LHCN-M2 (cell line): ENCODE data around the gene TNPO2. TPM values are rescaled to one million over a fixed set of nuclear protein-coding genes. Genes with fewer than 3 reads are reported as not detected.

Source experiments
- total RNA-seq: library from RNA; depleted of rRNA; stranded (reverse); fragments of >200 nt; gene quantifications from 2 replicates; pipeline ENCODE4 v1.2.3, GENCODE V29; 2014; rRNA removed

The TNPO2 gene
- total RNA-seq, 1 experiment from 2014 or later, result 56.0 TPM

Other genes with a start within 250 kb of the TNPO2 start
- 2.2 and 3.2 TPM in 2 replicates for gene ZNF709, start 239.1 kb downstream of the TNPO2 start, total RNA-seq
- gene ZNF564, start 172.4 kb downstream of the TNPO2 start, total RNA-seq, result 5.5 and 6.0 TPM in 2 replicates
- gene ZNF490, start 113.1 kb downstream of the TNPO2 start, total RNA-seq, result 6.4 and 10.3 TPM in 2 replicates
- 8.4 and 11.5 TPM in 2 replicates for gene ZNF791, start 113.0 kb downstream of the TNPO2 start, total RNA-seq
- 48.1 and 73.8 TPM in 2 replicates for gene MAN2B1, start 57.2 kb downstream of the TNPO2 start, total RNA-seq
- gene WDR83, start 57.1 kb downstream of the TNPO2 start, total RNA-seq, result 9.1 and 10.0 TPM in 2 replicates
- 106 and 109 TPM in 2 replicates for gene DHPS, start 42.1 kb downstream of the TNPO2 start, total RNA-seq
- not detected in 2 replicates for gene GNG14, start 35.9 kb downstream of the TNPO2 start, total RNA-seq
- 8.1 and 8.7 TPM in 2 replicates for gene FBXW9, start 27.3 kb downstream of the TNPO2 start, total RNA-seq
- gene TRIR, start 10.8 kb upstream of the TNPO2 start, total RNA-seq, result 372 and 446 TPM in 2 replicates
- gene GET3, start 13.6 kb upstream of the TNPO2 start, total RNA-seq, result 136 and 155 TPM in 2 replicates
- 0.45 and 0.98 TPM in 2 replicates for gene BEST2, start 27.9 kb upstream of the TNPO2 start, total RNA-seq
- 15.2 and 20.3 TPM in 2 replicates for gene HOOK2, start 51.6 kb upstream of the TNPO2 start, total RNA-seq
- gene JUNB, start 67.6 kb upstream of the TNPO2 start, total RNA-seq, result 76.8 and 91.4 TPM in 2 replicates
- gene PRDX2, start 77.9 kb upstream of the TNPO2 start, total RNA-seq, result 101 and 124 TPM in 2 replicates
- gene THSD8, start 78.1 kb upstream of the TNPO2 start, total RNA-seq, result not detected in 2 replicates
- 56.2 and 59.5 TPM in 2 replicates for gene RNASEH2A, start 82.7 kb upstream of the TNPO2 start, total RNA-seq
- gene RTBDN, start 110.6 kb upstream of the TNPO2 start, total RNA-seq, result not detected in 2 replicates
- gene MAST1, start 114.6 kb upstream of the TNPO2 start, total RNA-seq, result 0.13 TPM in 1 of 2 replicates, not detected in the other
- 17.2 and 18.9 TPM in 2 replicates for gene DNASE2, start 157.5 kb upstream of the TNPO2 start, total RNA-seq
- gene KLF1, start 163.3 kb upstream of the TNPO2 start, total RNA-seq, result not detected in 2 replicates
- 24.6 and 31.9 TPM in 2 replicates for gene GCDH, start 167.2 kb upstream of the TNPO2 start, total RNA-seq
- gene SYCE2, start 195.4 kb upstream of the TNPO2 start, total RNA-seq, result 0.17 TPM in 1 of 2 replicates, not detected in the other
- 64.0 and 77.4 TPM in 2 replicates for gene FARSA, start 209.8 kb upstream of the TNPO2 start, total RNA-seq
- 1,263 and 1,378 TPM in 2 replicates for gene CALR, start 214.7 kb upstream of the TNPO2 start, total RNA-seq
- gene RAD23A, start 221.9 kb upstream of the TNPO2 start, total RNA-seq, result 158 and 176 TPM in 2 replicates
- gene GADD45GIP1, start 233.3 kb upstream of the TNPO2 start, total RNA-seq, result 59.3 and 71.9 TPM in 2 replicates
- 0.06 TPM in 1 of 2 replicates, not detected in the other for gene DAND5, start 245.6 kb upstream of the TNPO2 start, total RNA-seq